Measurements from ENCODE around the gene ACTL6A. TPM values are rescaled to one million over a fixed set of nuclear protein-coding genes. Genes with fewer than 3 reads are reported as not detected.

ACTL6A gene
- total RNA-seq, 1 donor from 2014 or later = 90.8 TPM

DNA sequence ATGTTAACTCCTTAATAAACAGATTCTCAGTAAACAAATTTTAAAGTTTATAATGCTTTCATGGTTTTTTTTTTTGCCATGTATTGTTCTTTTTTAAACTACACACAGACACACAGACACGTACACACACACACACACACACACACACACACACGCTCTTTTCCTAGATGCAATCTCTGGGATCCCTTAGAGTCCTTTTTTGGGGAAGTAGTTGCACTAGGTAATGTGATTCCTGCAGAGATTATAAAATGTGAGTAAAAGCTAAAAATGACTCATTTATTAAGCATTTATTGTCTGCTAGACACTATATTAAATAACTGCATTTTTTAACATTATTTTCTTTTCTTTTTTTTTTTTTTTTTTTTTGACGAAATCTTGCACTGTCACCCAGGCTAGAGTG lies 61.7 kb downstream of the ACTL6A start:
- H3K27me3 ChIP-seq (ENCODE audit: control insufficient read depth, insufficient read depth, low read length) = no peaks in the 10 kb centered on the region
- H3K4me3 ChIP-seq (ENCODE audit: low read depth, low read length) = no peak overlapping the region
- FAIRE-seq = no peak
- TF ChIP-seq, protein P1, sequence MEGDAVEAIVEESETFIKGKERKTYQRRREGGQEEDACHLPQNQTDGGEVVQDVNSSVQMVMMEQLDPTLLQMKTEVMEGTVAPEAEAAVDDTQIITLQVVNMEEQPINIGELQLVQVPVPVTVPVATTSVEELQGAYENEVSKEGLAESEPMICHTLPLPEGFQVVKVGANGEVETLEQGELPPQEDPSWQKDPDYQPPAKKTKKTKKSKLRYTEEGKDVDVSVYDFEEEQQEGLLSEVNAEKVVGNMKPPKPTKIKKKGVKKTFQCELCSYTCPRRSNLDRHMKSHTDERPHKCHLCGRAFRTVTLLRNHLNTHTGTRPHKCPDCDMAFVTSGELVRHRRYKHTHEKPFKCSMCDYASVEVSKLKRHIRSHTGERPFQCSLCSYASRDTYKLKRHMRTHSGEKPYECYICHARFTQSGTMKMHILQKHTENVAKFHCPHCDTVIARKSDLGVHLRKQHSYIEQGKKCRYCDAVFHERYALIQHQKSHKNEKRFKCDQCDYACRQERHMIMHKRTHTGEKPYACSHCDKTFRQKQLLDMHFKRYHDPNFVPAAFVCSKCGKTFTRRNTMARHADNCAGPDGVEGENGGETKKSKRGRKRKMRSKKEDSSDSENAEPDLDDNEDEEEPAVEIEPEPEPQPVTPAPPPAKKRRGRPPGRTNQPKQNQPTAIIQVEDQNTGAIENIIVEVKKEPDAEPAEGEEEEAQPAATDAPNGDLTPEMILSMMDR (IDR thresholded peaks at IDR 0.05; ENCODE audit: insufficient read depth, low read length, severe bottlenecking) = no peak
- H3K36me3 ChIP-seq (ENCODE audit: control insufficient read depth, insufficient read depth, low read length) = peaks cover 1% of the 10 kb centered on the region
- DNase-seq (ENCODE audit: low read depth) = no peak

GRCh38 chr3:179630753-179631451 lies 68.2 kb downstream of the ACTL6A start:
- DNase-seq (ENCODE audit: low read depth) = no peak
- H3K4me3 ChIP-seq (ENCODE audit: low read depth, low read length) = no peak overlapping the region
- no peak for FAIRE-seq
- H3K36me3 ChIP-seq (ENCODE audit: control insufficient read depth, insufficient read depth, low read length) = no peaks in the 10 kb centered on the region
- H3K27me3 ChIP-seq (ENCODE audit: control insufficient read depth, insufficient read depth, low read length) = no peaks in the 10 kb centered on the region
- TF ChIP-seq, protein P1 (IDR thresholded peaks at IDR 0.05; ENCODE audit: insufficient read depth, low read length, severe bottlenecking) = no peak

Other genes with a start within 250 kb of the ACTL6A start
- 31.4 and 51.6 TPM in 2 replicates for gene ZNF639, start 239.9 kb upstream of the ACTL6A start, total RNA-seq
- gene MFN1, start 215.2 kb upstream of the ACTL6A start, total RNA-seq = 47.1 and 68.0 TPM in 2 replicates
- 10.9 and 15.8 TPM in 2 replicates for gene GNB4, start 111.5 kb upstream of the ACTL6A start, total RNA-seq
- 42.9 and 50.4 TPM in 2 replicates for gene MRPL47, start 41.7 kb downstream of the ACTL6A start, total RNA-seq
- gene NDUFB5, start 41.9 kb downstream of the ACTL6A start, total RNA-seq = 92.9 and 142 TPM in 2 replicates
- gene USP13, start 90.1 kb downstream of the ACTL6A start, total RNA-seq = 0.77 and 0.79 TPM in 2 replicates